Measurements from ENCODE around the gene CCDC146.
"Not testable (repeated sequence)": the region's sequence is repeated elsewhere in the genome, so short reads cannot be mapped to it uniquely, and the experiment has no call there.

Gene CCDC146

DNA sequence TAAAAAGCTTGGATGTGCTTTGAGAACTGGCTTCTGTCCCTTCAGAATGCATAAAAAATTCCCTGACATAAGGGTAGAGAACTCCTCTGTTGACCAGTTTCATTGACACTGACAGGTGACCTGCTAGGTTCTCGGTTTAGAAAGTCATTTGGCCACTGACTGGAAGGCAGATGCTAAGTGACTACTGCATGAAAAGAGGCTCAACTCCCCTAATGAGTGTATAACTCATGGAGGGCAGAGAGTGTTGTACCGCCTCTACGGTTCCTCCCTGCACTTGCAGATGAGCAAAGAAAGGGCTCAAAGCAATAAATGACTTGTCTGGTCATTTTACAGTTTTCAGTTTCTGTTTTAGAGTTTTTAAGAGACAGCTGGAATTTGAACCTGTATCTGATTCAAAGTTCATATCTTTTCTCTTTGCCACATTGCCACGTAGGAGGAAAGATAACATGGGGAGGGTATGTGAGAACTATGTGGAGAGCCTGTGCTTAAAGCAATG lies 80.1 kb downstream of the CCDC146 start:
- Histone ChIP-seq H3K4me3 (ENCODE audit: extremely low read depth, insufficient read depth, low read length, poor library complexity, severe bottlenecking) (no peak overlapping the region), H3K27ac (ENCODE audit: low read depth, low read length, severe bottlenecking) (no peak overlapping the region), H3K4me1 (ENCODE audit: control insufficient read depth, insufficient read depth, low read length, poor library complexity, severe bottlenecking) (no peaks in the 10 kb centered on the region), H3K36me3 (ENCODE audit: control insufficient read depth, insufficient read depth, low read length) (no peaks in the 10 kb centered on the region), H3K9me3 (ENCODE audit: control insufficient read depth, low read length) (no peaks in the 10 kb centered on the region)
- 89 to 93% methylated on average over 3 of the region's 4 CpGs for WGBS, 2 experiments (ENCODE audit: insufficient coverage in 2 of 2)

DNA sequence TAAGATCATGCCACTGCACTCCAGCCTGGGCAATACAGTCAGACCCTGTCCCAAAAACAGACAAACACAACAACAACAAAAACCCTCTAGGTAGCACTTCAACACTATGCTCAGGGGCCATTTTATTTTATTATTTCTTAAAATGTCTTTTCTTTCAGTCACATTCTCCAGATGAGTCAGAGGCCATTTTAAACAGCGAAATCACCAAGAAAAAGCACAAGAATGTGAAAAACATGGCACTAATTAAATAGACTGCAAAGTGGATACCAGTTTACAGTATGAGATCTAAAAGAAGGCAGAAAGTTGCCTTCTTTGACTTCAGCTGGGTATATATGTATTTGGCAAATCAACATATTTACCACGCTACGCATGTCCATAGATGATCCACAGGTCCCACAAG lies 83.3 kb downstream of the CCDC146 start:
- Histone ChIP-seq H3K9me3 (ENCODE audit: control insufficient read depth, low read length) (peaks cover 10% of the 10 kb centered on the region), H3K4me1 (ENCODE audit: control insufficient read depth, insufficient read depth, low read length, poor library complexity, severe bottlenecking) (no peaks in the 10 kb centered on the region), H3K27ac (ENCODE audit: low read depth, low read length, severe bottlenecking) (no peak overlapping the region), H3K4me3 (ENCODE audit: extremely low read depth, insufficient read depth, low read length, poor library complexity, severe bottlenecking) (no peak overlapping the region), H3K36me3 (ENCODE audit: control insufficient read depth, insufficient read depth, low read length) (no peaks in the 10 kb centered on the region)
- 88% methylated on average over 1 of the region's 3 CpGs; no CpG with 5 or more reads in 1 of the 2 experiments for WGBS, 2 experiments (ENCODE audit: insufficient coverage in 2 of 2)

DNA sequence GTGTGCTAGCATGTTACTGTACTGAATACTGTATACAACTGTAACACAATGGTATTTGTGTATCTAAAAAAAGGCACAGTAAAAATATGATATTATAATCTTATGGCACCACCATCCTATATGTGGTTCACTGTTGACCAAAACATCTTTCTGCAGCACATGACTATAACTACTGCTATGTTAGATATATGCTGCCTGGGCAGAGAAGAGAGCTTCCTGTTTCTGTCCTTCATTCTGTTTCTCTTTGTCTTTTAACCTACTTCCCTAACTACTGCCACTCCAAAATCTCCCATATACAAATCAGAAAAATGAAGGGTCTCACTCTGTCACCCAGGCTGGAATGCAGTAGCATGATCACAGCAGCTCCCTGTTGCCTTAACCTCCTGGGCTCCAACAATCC lies 86.0 kb downstream of the CCDC146 start:
- Histone ChIP-seq H3K9me3 (ENCODE audit: control insufficient read depth, low read length) (peaks cover 10% of the 10 kb centered on the region), H3K4me1 (ENCODE audit: control insufficient read depth, insufficient read depth, low read length, poor library complexity, severe bottlenecking) (no peaks in the 10 kb centered on the region), H3K36me3 (ENCODE audit: control insufficient read depth, insufficient read depth, low read length) (no peaks in the 10 kb centered on the region), H3K27ac (ENCODE audit: low read depth, low read length, severe bottlenecking) (no peak overlapping the region), H3K4me3 (ENCODE audit: extremely low read depth, insufficient read depth, low read length, poor library complexity, severe bottlenecking) (no peak overlapping the region)

DNA sequence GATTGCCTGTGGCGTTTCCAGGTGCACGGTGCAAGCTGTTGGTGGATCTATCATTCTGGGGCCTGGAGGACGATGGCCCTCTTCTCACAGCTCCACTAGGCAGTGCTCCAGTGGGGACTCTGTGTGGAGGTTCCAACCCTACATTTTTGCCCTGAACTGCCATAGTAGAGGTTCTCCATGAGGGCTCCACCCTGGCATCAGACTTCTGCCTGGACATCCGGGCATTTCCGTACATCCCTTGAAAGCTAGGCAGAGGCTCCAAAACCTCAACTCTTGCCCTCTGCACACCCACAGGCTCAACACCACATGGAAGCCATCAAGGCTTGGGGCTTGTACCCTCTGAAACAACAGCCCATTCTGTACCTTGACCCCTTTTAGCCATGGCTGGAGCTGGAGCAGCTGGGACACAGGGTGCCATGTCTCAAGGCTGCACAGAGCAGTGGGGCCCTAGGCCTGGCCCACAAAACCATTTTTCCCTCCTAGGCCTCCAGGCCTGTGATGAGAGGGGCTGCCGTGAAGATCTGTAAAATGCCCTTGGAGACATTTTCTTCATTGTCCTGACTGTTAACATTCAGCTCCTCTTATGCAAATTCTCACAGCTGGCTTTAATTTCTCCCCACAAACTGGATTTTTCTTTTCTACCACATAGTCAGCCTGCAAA lies 87.2 kb downstream of the CCDC146 start:
- H3K9me3 ChIP-seq (ENCODE audit: control insufficient read depth, low read length) = peaks cover 10% of the 10 kb centered on the region
- 91 to 94% methylated on average over 5 to 6 of the region's 6 CpGs for WGBS, 2 experiments (ENCODE audit: insufficient coverage in 2 of 2)
- no peak overlapping the region for H3K4me3 ChIP-seq (ENCODE audit: extremely low read depth, insufficient read depth, low read length, poor library complexity, severe bottlenecking)
- H3K27ac ChIP-seq (ENCODE audit: low read depth, low read length, severe bottlenecking) = no peak overlapping the region
- H3K36me3 ChIP-seq (ENCODE audit: control insufficient read depth, insufficient read depth, low read length) = no peaks in the 10 kb centered on the region
- H3K4me1 ChIP-seq (ENCODE audit: control insufficient read depth, insufficient read depth, low read length, poor library complexity, severe bottlenecking) = no peaks in the 10 kb centered on the region

DNA sequence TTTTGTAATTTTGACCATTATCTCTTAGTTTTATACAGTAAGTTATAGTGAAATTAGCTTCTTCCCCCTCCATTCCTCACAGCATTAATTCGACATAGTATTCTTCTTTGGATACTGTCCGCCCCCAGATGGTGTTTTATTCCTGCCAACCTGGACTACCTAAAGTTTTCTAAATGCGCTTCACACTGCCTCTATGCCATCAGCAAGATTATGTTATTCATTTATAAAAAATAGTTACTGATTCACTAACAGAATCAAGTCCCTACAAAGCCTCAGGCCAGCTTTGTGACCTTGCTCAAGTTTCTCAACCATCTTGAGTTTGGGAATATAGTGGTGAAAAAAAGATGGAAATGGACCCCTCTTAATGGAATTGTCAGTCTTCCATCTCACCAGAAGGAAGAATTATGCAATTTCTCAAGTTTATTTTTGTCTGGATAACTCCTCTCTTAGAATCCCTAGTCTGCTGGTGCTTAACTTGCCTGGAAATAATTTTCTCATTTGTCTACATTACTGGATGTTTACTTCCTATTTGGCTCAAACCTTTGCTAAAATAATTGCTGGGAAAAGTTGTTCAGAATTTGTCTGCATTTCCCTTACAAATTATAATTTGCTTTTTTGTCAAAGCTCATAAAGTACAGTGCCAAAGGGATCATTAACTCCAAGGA lies 93.9 kb downstream of the CCDC146 start:
- H3K4me1 ChIP-seq (ENCODE audit: control insufficient read depth, insufficient read depth, low read length, poor library complexity, severe bottlenecking) = no peaks in the 10 kb centered on the region
- no peak overlapping the region for H3K4me3 ChIP-seq (ENCODE audit: extremely low read depth, insufficient read depth, low read length, poor library complexity, severe bottlenecking)
- H3K36me3 ChIP-seq (ENCODE audit: control insufficient read depth, insufficient read depth, low read length) = no peaks in the 10 kb centered on the region
- H3K9me3 ChIP-seq (ENCODE audit: control insufficient read depth, low read length) = peaks cover 5% of the 10 kb centered on the region
- 80% methylated on average over 2 of the region's 3 CpGs; no CpG with 5 or more reads in 1 of the 2 experiments for WGBS, 2 experiments (ENCODE audit: insufficient coverage in 2 of 2)
- H3K27ac ChIP-seq (ENCODE audit: low read depth, low read length, severe bottlenecking) = no peak overlapping the region

DNA sequence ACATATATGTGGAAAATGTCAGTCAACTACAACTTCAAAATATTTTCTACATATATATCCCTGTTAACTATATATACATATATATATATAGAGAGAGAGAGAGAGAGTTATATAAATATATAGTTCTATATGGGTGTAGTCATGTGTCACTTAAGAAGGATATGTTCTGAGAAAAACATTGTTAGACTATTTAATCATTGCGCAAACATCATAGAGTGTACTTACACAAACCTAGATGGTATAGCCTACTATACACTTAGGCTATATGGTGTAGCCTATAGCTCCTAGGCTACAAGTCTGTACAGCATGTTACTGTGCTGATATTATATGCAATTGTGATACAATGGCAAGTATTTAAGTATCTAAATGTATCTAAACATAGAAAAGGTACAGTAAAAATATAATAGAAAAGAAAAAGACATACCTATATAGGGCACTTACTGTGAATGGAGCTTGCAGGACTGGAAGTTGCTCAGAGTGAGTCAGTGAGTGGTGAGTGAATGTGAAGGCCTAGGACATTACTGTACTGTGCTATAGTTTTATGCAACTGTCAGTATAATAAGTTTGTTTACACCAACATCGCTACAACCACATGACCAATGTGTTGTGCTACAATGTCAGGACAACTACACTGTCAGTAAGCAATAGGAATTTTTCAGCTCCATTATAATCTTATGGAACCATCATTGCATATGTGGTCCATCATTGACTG lies 95.2 kb downstream of the CCDC146 start:
- Histone ChIP-seq H3K4me1 (ENCODE audit: control insufficient read depth, insufficient read depth, low read length, poor library complexity, severe bottlenecking) (no peaks in the 10 kb centered on the region), H3K4me3 (ENCODE audit: extremely low read depth, insufficient read depth, low read length, poor library complexity, severe bottlenecking) (no peak overlapping the region), H3K27ac (ENCODE audit: low read depth, low read length, severe bottlenecking) (no peak overlapping the region), H3K36me3 (ENCODE audit: control insufficient read depth, insufficient read depth, low read length) (no peaks in the 10 kb centered on the region), H3K9me3 (ENCODE audit: control insufficient read depth, low read length) (peaks cover 5% of the 10 kb centered on the region)
- WGBS, 2 experiments (ENCODE audit: insufficient coverage in 2 of 2) = no CpG with 5 or more reads among the region's 2 CpGs

DNA sequence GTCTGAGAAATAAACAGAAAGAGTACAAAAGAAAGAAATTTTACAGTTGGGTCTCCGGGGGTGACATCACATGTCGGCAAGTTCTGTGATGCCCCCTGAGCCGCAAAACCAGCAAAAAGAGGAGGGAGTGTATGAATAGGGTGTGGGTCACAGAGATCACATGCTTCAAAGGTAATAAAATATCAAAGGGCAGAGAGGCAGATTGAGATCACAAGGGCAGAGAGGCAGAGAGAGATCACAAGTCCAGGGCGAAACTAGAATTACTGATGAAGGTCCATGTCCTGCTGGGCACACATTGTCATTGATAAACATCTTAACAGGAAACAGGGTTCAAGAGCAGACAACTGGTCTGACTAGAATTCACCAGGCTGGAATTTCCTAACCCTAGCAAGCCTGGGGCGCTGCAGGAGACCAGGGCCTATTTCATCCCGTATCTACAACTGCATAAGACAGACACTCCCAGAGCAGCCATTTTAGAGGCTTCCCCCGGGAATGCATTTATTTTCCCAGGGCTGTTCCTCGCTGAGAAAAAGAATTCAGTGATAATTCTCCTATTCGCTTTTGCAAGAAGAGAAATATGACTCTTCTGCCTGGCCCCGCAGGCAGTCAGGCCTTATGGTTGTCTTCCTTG lies 97.4 kb downstream of the CCDC146 start:
- H3K9me3 ChIP-seq (ENCODE audit: control insufficient read depth, low read length); H3K27ac ChIP-seq (ENCODE audit: low read depth, low read length, severe bottlenecking); H3K4me3 ChIP-seq (ENCODE audit: extremely low read depth, insufficient read depth, low read length, poor library complexity, severe bottlenecking); H3K36me3 ChIP-seq (ENCODE audit: control insufficient read depth, insufficient read depth, low read length); H3K4me1 ChIP-seq (ENCODE audit: control insufficient read depth, insufficient read depth, low read length, poor library complexity, severe bottlenecking): not testable (repeated sequence)
- 93% methylated on average over 10 of the region's 10 CpGs for WGBS, 2 experiments (ENCODE audit: insufficient coverage in 2 of 2)

DNA sequence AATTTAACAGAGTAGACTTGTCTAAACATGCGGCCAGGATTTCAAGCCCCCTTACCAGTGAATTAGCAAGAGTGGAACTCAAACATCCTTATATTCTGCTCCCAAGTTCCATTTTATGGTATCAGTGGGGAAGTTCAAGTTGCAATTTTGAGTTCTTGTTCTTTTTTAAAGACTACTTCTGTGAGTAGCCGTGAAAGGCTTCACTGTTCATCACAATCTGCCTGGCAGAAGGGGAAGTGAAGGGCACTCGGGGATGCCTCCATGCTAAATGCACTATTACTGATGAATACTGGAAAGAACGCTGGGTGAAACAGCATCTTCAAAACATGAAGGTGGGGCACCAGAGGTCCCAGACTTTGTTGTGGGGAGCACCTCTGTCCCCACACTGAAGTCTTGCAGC lies 99.7 kb downstream of the CCDC146 start:
- Histone ChIP-seq H3K9me3 (ENCODE audit: control insufficient read depth, low read length) (peaks cover 5% of the 10 kb centered on the region), H3K4me1 (ENCODE audit: control insufficient read depth, insufficient read depth, low read length, poor library complexity, severe bottlenecking) (no peaks in the 10 kb centered on the region), H3K27ac (ENCODE audit: low read depth, low read length, severe bottlenecking) (no peak overlapping the region), H3K36me3 (ENCODE audit: control insufficient read depth, insufficient read depth, low read length) (no peaks in the 10 kb centered on the region), H3K4me3 (ENCODE audit: extremely low read depth, insufficient read depth, low read length, poor library complexity, severe bottlenecking) (no peak overlapping the region)
- WGBS, 2 experiments (ENCODE audit: insufficient coverage in 2 of 2) = 87 to 90% methylated on average over 2 to 3 of the region's 4 CpGs

DNA sequence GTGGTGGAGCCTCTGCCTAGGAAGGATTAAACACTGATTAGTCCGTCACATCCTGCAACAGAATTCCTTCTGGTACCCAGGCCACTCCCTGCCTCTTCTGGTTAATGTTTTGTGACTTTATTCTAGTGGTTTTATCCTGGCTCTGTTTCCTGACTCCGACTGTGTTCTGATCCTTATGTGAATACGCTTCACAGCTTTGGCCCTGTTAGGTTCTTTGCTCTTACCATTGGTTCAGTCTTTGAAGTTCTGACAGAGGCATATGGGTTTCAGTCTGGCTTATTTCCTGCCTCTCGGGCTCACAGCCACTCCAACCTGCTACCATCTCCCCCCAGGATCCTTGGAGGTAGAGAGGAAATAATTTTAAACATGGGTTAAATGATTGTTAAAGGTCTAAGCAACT lies 100.4 kb downstream of the CCDC146 start:
- no peaks in the 10 kb centered on the region for H3K4me1 ChIP-seq (ENCODE audit: control insufficient read depth, insufficient read depth, low read length, poor library complexity, severe bottlenecking)
- 80% methylated on average over 1 of the region's 4 CpGs; no CpG with 5 or more reads in 1 of the 2 experiments for WGBS, 2 experiments (ENCODE audit: insufficient coverage in 2 of 2)
- peaks cover 5% of the 10 kb centered on the region for H3K9me3 ChIP-seq (ENCODE audit: control insufficient read depth, low read length)
- H3K4me3 ChIP-seq (ENCODE audit: extremely low read depth, insufficient read depth, low read length, poor library complexity, severe bottlenecking) = no peak overlapping the region
- H3K36me3 ChIP-seq (ENCODE audit: control insufficient read depth, insufficient read depth, low read length) = no peaks in the 10 kb centered on the region
- H3K27ac ChIP-seq (ENCODE audit: low read depth, low read length, severe bottlenecking) = no peak overlapping the region

DNA sequence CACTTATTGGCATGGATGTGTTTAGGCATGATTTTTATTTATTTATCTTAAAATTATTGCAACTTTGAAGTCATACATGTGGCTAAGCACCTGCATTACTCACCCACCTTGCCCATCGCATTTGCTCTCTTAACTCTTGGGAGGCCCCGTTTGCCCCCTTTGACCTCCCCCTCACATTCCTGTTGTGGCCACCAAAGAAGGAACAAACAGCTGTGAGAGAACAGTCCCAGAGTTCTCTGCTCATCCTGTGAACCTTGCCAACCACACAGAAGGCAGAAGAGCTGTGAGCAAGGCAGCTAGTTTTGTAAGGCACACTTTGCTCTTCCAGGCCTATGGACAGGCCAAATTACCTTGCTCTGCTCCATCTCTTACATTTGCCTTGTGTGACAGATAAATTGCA lies 100.8 kb downstream of the CCDC146 start:
- Histone ChIP-seq H3K27ac (ENCODE audit: low read depth, low read length, severe bottlenecking) (no peak overlapping the region), H3K4me3 (ENCODE audit: extremely low read depth, insufficient read depth, low read length, poor library complexity, severe bottlenecking) (no peak overlapping the region), H3K4me1 (ENCODE audit: control insufficient read depth, insufficient read depth, low read length, poor library complexity, severe bottlenecking) (no peaks in the 10 kb centered on the region), H3K9me3 (ENCODE audit: control insufficient read depth, low read length) (peaks cover 5% of the 10 kb centered on the region), H3K36me3 (ENCODE audit: control insufficient read depth, insufficient read depth, low read length) (no peaks in the 10 kb centered on the region)
- WGBS, 2 experiments (ENCODE audit: insufficient coverage in 2 of 2) = 60 to 80% methylated on average over 1 of the region's 2 CpGs
